NCI-H345 (cell line): ENCODE data around the gene CTNNBL1.
"Not testable (repeated sequence)": the region's sequence is repeated elsewhere in the genome, so short reads cannot be mapped to it uniquely, and the experiment has no call there.

ENCODE experiments used
- DNase-seq: peaks from one replicate; lab custom pipeline; 2025; lab: John Stamatoyannopoulos, UW

The CTNNBL1 gene

GRCh38 chr20:37852666-37853065 lies 158.8 kb downstream of the CTNNBL1 start:
- DNase-seq, result no peak

GRCh38 chr20:37853823-37854375 lies 160.1 kb downstream of the CTNNBL1 start:
- no peak for DNase-seq

- DNase-seq, result not testable (repeated sequence)
Observed at GRCh38 chr20:37856034-37856433, 162.2 kb downstream of the CTNNBL1 start.

- DNase-seq, result no peak
Observed at GRCh38 chr20:37856932-37857660, 163.3 kb downstream of the CTNNBL1 start.

GRCh38 chr20:37859406-37860171 lies 165.8 kb downstream of the CTNNBL1 start:
- no peak for DNase-seq

GRCh38 chr20:37863289-37863688 lies 169.5 kb downstream of the CTNNBL1 start:
- no peak for DNase-seq

- no peak for DNase-seq
Observed at GRCh38 chr20:37864298-37864697, 170.5 kb downstream of the CTNNBL1 start.

GRCh38 chr20:37866051-37866450 lies 172.2 kb downstream of the CTNNBL1 start:
- DNase-seq, result no peak

- DNase-seq, result no peak
Observed at GRCh38 chr20:37867289-37868195, 173.7 kb downstream of the CTNNBL1 start.

- no peak for DNase-seq
Observed at GRCh38 chr20:37868851-37869333, 175.1 kb downstream of the CTNNBL1 start.

GRCh38 chr20:37869334-37869861 lies 175.6 kb downstream of the CTNNBL1 start:
- DNase-seq, result no peak

GRCh38 chr20:37870294-37870693 lies 176.5 kb downstream of the CTNNBL1 start:
- no peak for DNase-seq

GRCh38 chr20:37871751-37872150 lies 177.9 kb downstream of the CTNNBL1 start:
- no peak for DNase-seq

- no peak for DNase-seq
Observed at GRCh38 chr20:37872161-37872560, 178.3 kb downstream of the CTNNBL1 start.

GRCh38 chr20:37873884-37874283 lies 180.1 kb downstream of the CTNNBL1 start:
- DNase-seq, result no peak

- DNase-seq, result no peak
Observed at GRCh38 chr20:37875460-37876175, 181.8 kb downstream of the CTNNBL1 start.

GRCh38 chr20:37876863-37877262 lies 183.0 kb downstream of the CTNNBL1 start:
- no peak for DNase-seq

GRCh38 chr20:37877832-37878772 lies 184.3 kb downstream of the CTNNBL1 start:
- no peak for DNase-seq

- DNase-seq, result no peak
Observed at GRCh38 chr20:37878835-37879599, 185.2 kb downstream of the CTNNBL1 start.
